ENCODE data around the gene COPS2.
A peak's percentile ranks its signal among the peaks of the same experiment; 100 is the strongest.

The COPS2 gene

DNA sequence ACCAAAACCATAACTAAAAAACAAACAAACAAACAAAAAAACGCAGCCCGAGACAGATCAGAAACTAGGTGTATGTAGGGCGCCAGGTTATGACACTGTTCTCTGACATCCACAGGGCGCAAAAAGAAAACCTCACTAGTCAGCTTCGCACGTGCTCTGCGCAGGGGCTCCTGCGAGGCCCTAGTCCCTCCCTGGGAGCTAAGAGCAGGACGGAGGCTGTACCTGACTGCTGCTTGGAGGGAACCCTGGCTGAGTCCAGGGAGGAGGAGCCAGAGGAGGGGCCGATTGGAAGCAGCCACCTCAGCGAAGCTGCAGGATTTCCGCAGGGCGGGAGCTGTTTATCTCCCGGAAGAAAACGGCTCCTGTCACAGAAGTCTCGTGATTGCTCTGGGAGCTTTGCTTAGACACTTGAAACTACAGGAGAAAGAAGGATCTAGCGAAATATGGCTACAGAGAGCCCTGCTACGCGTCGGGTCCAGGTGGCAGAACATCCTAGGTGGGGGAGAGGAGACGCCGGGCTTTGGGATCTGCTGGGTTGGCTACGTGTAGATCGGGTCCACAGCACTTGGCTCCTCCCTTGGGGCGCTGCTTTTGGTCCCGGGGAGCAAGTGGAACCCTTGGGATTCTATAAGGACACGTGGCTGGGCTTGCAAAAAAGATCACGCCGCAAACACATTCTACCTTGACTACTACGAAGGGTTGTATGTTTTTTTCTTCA is 14.6 kb upstream of the COPS2 start, which contains the start of gene GALK2:
Gene GALK2, plus strand, starts transcription at position 368 of the 718 bp plus-strand sequence. Its CDS starts 76 bp downstream, at position 444.
- Histone ChIP-seq H3K4ac (ENCODE audit: low read depth, low read length) (peak within 1 kb of the TSS; percentile 10), H2BK5ac (ENCODE audit: low read length) (no peak within 1 kb of the TSS), H3K18ac (ENCODE audit: low read length) (peak within 1 kb of the TSS; percentile 39), H3K36me3 (ENCODE audit: control insufficient read depth, insufficient read depth, low read length) (no peaks in the 10 kb centered on the region), H4K8ac (ENCODE audit: low read depth, low read length) (no peak within 1 kb of the TSS), H2AK5ac (ENCODE audit: low read length) (no peak within 1 kb of the TSS), H2BK15ac (replicated peaks; ENCODE audit: low read depth) (no peak within 1 kb of the TSS), H3K4me3 (ENCODE audit: low read length) (peak within 1 kb of the TSS; percentile 46), H3K56ac (ENCODE audit: low read length) (peak within 1 kb of the TSS; percentile 80), H4K5ac (ENCODE audit: low read length) (peak within 1 kb of the TSS; percentile 51), H3K4me2 (ENCODE audit: low read length) (peak within 1 kb of the TSS; percentile 11), H3K4me1 (ENCODE audit: control insufficient read depth, low read depth, low read length) (no peaks in the 10 kb centered on the region), H3K79me1 (ENCODE audit: low read length) (no peaks in the 10 kb centered on the region), H3K27ac (ENCODE audit: low read depth, low read length) (no peak within 1 kb of the TSS), H3K9ac (ENCODE audit: low read length) (peak within 1 kb of the TSS; percentile 62), H2BK120ac (ENCODE audit: low read depth, low read length) (no peak within 1 kb of the TSS), H3K79me2 (ENCODE audit: control insufficient read depth, insufficient read depth, low read length) (no peaks in the 10 kb centered on the region), H3K27me3 (ENCODE audit: insufficient read depth, low read length, poor library complexity) (no peaks in the 10 kb centered on the region), H3K23ac (ENCODE audit: low read length) (no peak within 1 kb of the TSS)
- WGBS (ENCODE audit: extremely low coverage, insufficient coverage, low lambda C conversion rate) = no CpG with 5 or more reads among the region's 30 CpGs
- DNase-seq = peak; percentile 98

DNA sequence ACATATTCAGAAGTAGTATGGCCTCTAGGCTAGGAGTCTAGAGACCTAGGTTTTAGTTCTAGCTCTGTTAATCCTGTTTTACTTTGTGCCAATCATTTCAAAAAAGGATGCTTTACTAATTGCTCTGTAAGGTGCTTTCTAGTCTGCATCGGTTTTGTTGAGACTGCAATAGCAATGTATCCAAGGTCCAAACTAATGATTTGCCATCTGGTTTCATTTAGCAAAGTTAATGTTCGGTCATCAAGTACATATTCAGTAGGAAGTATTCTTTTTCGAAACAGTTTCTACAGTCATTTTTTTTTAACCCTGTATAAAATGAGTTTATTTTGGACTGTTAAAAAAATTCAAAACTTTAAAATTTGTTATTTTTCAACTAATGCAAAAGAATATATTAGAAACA is 12.6 kb upstream of the COPS2 start:
- H3K56ac ChIP-seq (ENCODE audit: low read length) = no peak overlapping the region
- H3K4me3 ChIP-seq (ENCODE audit: low read length) = no peak overlapping the region
- H2BK5ac ChIP-seq (ENCODE audit: low read length) = no peak overlapping the region
- no peaks in the 10 kb centered on the region for H3K4me1 ChIP-seq (ENCODE audit: control insufficient read depth, low read depth, low read length)
- WGBS (ENCODE audit: extremely low coverage, insufficient coverage, low lambda C conversion rate) = no CpG with 5 or more reads among the region's 3 CpGs
- no peak overlapping the region for H2AK5ac ChIP-seq (ENCODE audit: low read length)
- no peak overlapping the region for H4K8ac ChIP-seq (ENCODE audit: low read depth, low read length)
- H2BK15ac ChIP-seq (replicated peaks; ENCODE audit: low read depth) = no peak overlapping the region
- no peaks in the 10 kb centered on the region for H3K79me2 ChIP-seq (ENCODE audit: control insufficient read depth, insufficient read depth, low read length)
- no peak overlapping the region for H3K9ac ChIP-seq (ENCODE audit: low read length)
- H3K27ac ChIP-seq (ENCODE audit: low read depth, low read length) = no peak overlapping the region
- H3K23ac ChIP-seq (ENCODE audit: low read length) = no peak overlapping the region
- no peak overlapping the region for H2BK120ac ChIP-seq (ENCODE audit: low read depth, low read length)
- no peak overlapping the region for H4K5ac ChIP-seq (ENCODE audit: low read length)
- no peaks in the 10 kb centered on the region for H3K27me3 ChIP-seq (ENCODE audit: insufficient read depth, low read length, poor library complexity)
- H3K4ac ChIP-seq (ENCODE audit: low read depth, low read length) = no peak overlapping the region
- H3K18ac ChIP-seq (ENCODE audit: low read length) = no peak overlapping the region
- no peaks in the 10 kb centered on the region for H3K79me1 ChIP-seq (ENCODE audit: low read length)
- no peak for DNase-seq
- H3K36me3 ChIP-seq (ENCODE audit: control insufficient read depth, insufficient read depth, low read length) = no peaks in the 10 kb centered on the region
- no peak overlapping the region for H3K4me2 ChIP-seq (ENCODE audit: low read length)

GRCh38 chr15:49164865-49165264 is 9.5 kb upstream of the COPS2 start:
- H3K27me3 ChIP-seq (ENCODE audit: insufficient read depth, low read length, poor library complexity) = no peaks in the 10 kb centered on the region
- H3K23ac ChIP-seq (ENCODE audit: low read length) = no peak overlapping the region
- H3K4me3 ChIP-seq (ENCODE audit: low read length) = no peak overlapping the region
- no peak overlapping the region for H2BK15ac ChIP-seq (replicated peaks; ENCODE audit: low read depth)
- no peaks in the 10 kb centered on the region for H3K79me1 ChIP-seq (ENCODE audit: low read length)
- H4K8ac ChIP-seq (ENCODE audit: low read depth, low read length) = no peak overlapping the region
- H3K4ac ChIP-seq (ENCODE audit: low read depth, low read length) = no peak overlapping the region
- no peaks in the 10 kb centered on the region for H3K36me3 ChIP-seq (ENCODE audit: control insufficient read depth, insufficient read depth, low read length)
- H3K79me2 ChIP-seq (ENCODE audit: control insufficient read depth, insufficient read depth, low read length) = no peaks in the 10 kb centered on the region
- no peak overlapping the region for H2AK5ac ChIP-seq (ENCODE audit: low read length)
- no peak for DNase-seq
- H3K56ac ChIP-seq (ENCODE audit: low read length) = no peak overlapping the region
- H3K4me2 ChIP-seq (ENCODE audit: low read length) = no peak overlapping the region
- no peaks in the 10 kb centered on the region for H3K4me1 ChIP-seq (ENCODE audit: control insufficient read depth, low read depth, low read length)
- no peak overlapping the region for H3K27ac ChIP-seq (ENCODE audit: low read depth, low read length)
- H3K9ac ChIP-seq (ENCODE audit: low read length) = no peak overlapping the region
- no peak overlapping the region for H3K18ac ChIP-seq (ENCODE audit: low read length)
- H4K5ac ChIP-seq (ENCODE audit: low read length) = no peak overlapping the region
- H2BK120ac ChIP-seq (ENCODE audit: low read depth, low read length) = no peak overlapping the region
- H2BK5ac ChIP-seq (ENCODE audit: low read length) = no peak overlapping the region

DNA sequence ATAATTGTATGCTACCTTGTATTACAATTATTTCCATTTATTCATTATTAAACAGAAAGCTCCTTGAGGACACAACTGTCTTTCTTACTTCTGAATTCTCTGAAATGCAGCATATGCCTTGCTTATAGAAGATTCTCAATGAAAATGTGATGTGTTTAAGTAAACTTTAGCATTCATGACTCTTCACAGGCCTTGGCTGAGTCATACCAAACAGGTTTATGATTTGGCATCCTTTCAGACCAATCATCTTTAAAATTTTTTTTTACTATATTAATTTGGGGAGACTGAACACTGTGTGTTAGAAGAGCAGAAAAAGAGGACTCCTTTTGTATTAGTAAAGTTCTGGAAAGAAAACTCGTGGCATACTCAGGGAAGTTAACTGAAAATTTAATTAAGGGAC is 8.3 kb upstream of the COPS2 start:
- no peaks in the 10 kb centered on the region for H3K79me1 ChIP-seq (ENCODE audit: low read length)
- no peak overlapping the region for H3K9ac ChIP-seq (ENCODE audit: low read length)
- no CpG with 5 or more reads among the region's 1 CpG for WGBS (ENCODE audit: extremely low coverage, insufficient coverage, low lambda C conversion rate)
- no peaks in the 10 kb centered on the region for H3K36me3 ChIP-seq (ENCODE audit: control insufficient read depth, insufficient read depth, low read length)
- no peak overlapping the region for H3K23ac ChIP-seq (ENCODE audit: low read length)
- H3K4me2 ChIP-seq (ENCODE audit: low read length) = no peak overlapping the region
- no peak overlapping the region for H2BK15ac ChIP-seq (replicated peaks; ENCODE audit: low read depth)
- H2BK5ac ChIP-seq (ENCODE audit: low read length) = no peak overlapping the region
- no peak overlapping the region for H3K27ac ChIP-seq (ENCODE audit: low read depth, low read length)
- no peak overlapping the region for H3K56ac ChIP-seq (ENCODE audit: low read length)
- no peak overlapping the region for H2BK120ac ChIP-seq (ENCODE audit: low read depth, low read length)
- no peaks in the 10 kb centered on the region for H3K79me2 ChIP-seq (ENCODE audit: control insufficient read depth, insufficient read depth, low read length)
- H3K4me3 ChIP-seq (ENCODE audit: low read length) = no peak overlapping the region
- no peaks in the 10 kb centered on the region for H3K27me3 ChIP-seq (ENCODE audit: insufficient read depth, low read length, poor library complexity)
- H4K8ac ChIP-seq (ENCODE audit: low read depth, low read length) = no peak overlapping the region
- H3K4me1 ChIP-seq (ENCODE audit: control insufficient read depth, low read depth, low read length) = no peaks in the 10 kb centered on the region
- H3K4ac ChIP-seq (ENCODE audit: low read depth, low read length) = no peak overlapping the region
- DNase-seq = no peak
- no peak overlapping the region for H3K18ac ChIP-seq (ENCODE audit: low read length)
- no peak overlapping the region for H2AK5ac ChIP-seq (ENCODE audit: low read length)
- H4K5ac ChIP-seq (ENCODE audit: low read length) = no peak overlapping the region

DNA sequence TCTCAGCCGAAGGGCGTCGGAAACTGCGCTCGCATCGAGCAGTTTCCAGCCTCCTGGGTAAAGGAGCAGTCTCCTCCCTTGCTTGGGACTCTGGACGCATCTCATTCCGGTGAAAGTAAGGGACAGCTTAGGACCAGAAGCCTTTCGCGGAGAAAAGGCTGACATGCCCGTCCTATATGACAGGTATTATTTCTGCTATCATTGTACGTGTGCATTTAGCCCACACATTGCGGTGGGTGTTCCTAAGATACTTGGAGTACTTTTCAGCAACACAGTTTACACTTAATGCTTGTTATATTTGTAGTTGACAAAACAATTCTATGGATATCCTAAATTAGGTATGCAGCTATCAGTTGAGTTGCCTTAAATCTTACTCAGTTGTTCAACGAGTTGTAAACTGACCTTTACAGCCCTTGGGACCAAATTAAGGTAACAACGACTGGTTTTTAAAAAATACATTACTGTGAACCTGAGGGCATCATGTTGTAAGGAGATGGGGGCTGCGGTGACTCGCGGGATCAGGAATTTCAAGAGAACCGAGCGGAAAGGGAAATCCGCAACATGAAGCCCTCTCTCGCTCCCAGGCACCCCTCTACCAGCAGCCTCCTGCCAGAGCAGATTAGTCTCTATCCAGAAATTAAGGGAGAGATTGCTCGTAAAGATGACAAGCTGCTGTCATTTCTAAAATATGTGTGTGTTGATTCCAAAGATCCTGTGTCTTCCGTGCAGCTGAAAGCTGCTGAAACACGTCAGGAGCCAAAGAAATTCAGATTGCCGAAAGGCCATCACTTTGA is 632 bp upstream of the COPS2 start:
- no CpG with 5 or more reads among the region's 26 CpGs for WGBS (ENCODE audit: extremely low coverage, insufficient coverage, low lambda C conversion rate)
- Histone ChIP-seq H3K56ac (ENCODE audit: low read length) (peak overlapping the region; percentile 92), H3K4me2 (ENCODE audit: low read length) (peak overlapping the region; percentile 76), H3K27me3 (ENCODE audit: insufficient read depth, low read length, poor library complexity) (no peaks in the 10 kb centered on the region), H3K79me2 (ENCODE audit: control insufficient read depth, insufficient read depth, low read length) (peaks cover 31% of the 10 kb centered on the region), H3K18ac (ENCODE audit: low read length) (no peak overlapping the region), H3K79me1 (ENCODE audit: low read length) (no peaks in the 10 kb centered on the region), H2BK120ac (ENCODE audit: low read depth, low read length) (no peak overlapping the region), H3K4me1 (ENCODE audit: control insufficient read depth, low read depth, low read length) (no peaks in the 10 kb centered on the region), H4K5ac (ENCODE audit: low read length) (no peak overlapping the region), H3K9ac (ENCODE audit: low read length) (peak overlapping the region; percentile 87), H4K8ac (ENCODE audit: low read depth, low read length) (no peak overlapping the region), H3K23ac (ENCODE audit: low read length) (no peak overlapping the region), H3K36me3 (ENCODE audit: control insufficient read depth, insufficient read depth, low read length) (no peaks in the 10 kb centered on the region), H2AK5ac (ENCODE audit: low read length) (no peak overlapping the region), H3K4ac (ENCODE audit: low read depth, low read length) (no peak overlapping the region), H3K27ac (ENCODE audit: low read depth, low read length) (no peak overlapping the region), H3K4me3 (ENCODE audit: low read length) (peak overlapping the region; percentile 91), H2BK15ac (replicated peaks; ENCODE audit: low read depth) (no peak overlapping the region), H2BK5ac (ENCODE audit: low read length) (no peak overlapping the region)
- DNase-seq = peak; percentile 44
